HG03558 (cell line): Measurements from ENCODE around the gene ADARB2.
"Not testable (repeated sequence)": the region's sequence is repeated elsewhere in the genome, so short reads cannot be mapped to it uniquely, and the experiment has no call there.

Source experiments
- ATAC-seq: cut with Tn5 transposase; IDR thresholded peaks from one replicate; pipeline ENCODE4 v1.9.1; 2021; ENCODE audit warnings: moderate number of reproducible peaks; ENCODE audit not compliant: unreplicated experiment; ENCODE audit errors: extremely low read depth

The ADARB2 gene

GRCh38 chr10:1347525-1347924, 389.8 kb downstream of the ADARB2 start:
- ATAC-seq: no peak

GRCh38 chr10:1346201-1346600, 391.1 kb downstream of the ADARB2 start:
- no peak for ATAC-seq

GRCh38 chr10:1345368-1345767, 392.0 kb downstream of the ADARB2 start:
- no peak for ATAC-seq

DNA sequence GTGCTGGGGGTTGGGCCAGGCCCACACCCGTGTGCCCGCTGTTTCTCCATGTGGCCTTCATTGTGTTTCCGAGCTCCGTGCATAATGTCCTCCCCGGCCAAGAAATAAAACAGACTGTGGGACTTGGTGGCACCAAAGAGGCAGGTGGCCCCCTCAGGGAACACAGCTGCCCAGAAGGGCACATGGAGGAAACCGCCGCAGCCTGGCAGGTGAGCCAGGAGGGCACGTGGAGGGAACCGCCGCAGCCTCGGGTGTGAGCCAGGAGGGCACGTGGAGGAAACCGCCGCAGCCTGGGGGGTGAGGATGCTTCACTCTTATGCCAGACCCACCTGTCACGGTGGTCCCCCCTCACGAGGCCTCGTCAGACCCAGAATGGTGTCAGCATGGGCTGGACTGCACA, 392.5 kb downstream of the ADARB2 start:
- ATAC-seq: no peak

DNA sequence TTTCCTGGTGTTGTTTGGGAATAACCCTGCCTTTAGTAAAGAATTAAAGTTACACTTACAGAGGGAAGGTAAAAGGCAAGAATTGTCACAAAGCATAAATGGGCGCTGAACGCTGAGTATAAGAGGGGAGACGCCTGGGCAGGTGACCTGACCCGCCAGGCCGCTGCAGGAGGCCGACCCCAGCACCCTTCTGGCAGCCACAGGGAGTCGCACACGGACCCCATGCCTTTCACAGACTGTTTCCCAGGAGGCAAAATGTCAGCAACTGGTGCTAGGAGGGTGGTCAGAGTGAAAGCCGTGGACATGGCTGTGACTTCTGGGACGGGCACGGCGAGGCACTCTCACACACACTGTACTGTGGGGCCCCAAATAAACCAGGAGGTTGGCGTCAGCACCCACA, 392.9 kb downstream of the ADARB2 start:
- no peak for ATAC-seq

DNA sequence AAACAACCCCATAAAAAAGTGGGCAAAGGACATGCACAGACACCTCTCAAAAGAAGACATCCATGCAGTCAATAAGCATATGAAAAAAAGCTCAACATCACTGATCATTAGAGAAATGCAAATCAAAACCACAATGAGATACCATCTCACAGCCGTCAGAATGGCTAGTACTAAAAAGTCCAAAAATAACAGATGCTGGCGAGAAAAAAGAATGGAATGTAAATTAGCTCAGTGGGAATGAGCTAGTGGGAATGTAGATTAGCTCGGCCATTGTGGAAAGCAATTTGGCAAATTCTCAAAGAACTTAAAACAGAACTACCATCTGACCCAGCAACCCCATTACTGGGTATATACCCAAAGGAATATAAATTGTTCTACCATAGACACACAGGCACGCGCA, 394.1 kb downstream of the ADARB2 start:
- no peak for ATAC-seq

DNA sequence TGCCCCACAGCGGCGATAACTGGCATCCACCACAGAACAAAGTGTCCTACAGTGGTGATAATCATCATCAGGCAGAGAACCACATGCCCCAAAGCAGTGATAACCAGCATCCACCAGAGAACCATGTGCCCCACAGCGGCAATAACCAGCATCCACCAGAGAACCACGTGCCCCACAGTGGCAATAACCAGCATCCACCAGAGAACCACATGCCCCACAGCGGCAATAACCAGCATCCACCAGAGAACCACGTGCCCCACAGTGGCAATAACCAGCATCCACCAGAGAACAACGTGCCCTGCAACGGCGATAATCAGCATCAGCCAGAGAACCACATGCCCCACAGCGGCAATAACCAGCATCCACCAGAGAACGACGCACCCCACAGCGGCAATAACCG, 396.3 kb downstream of the ADARB2 start:
- ATAC-seq: not testable (repeated sequence)

- ATAC-seq: no peak
Observed at GRCh38 chr10:1339396-1339795, 397.9 kb downstream of the ADARB2 start.

GRCh38 chr10:1335642-1336041, 401.7 kb downstream of the ADARB2 start:
- ATAC-seq: no peak

- ATAC-seq: no peak
Observed at GRCh38 chr10:1333981-1334380, 403.3 kb downstream of the ADARB2 start.

- ATAC-seq: no peak
Observed at GRCh38 chr10:1331560-1331959, 405.8 kb downstream of the ADARB2 start.

- no peak for ATAC-seq
Observed at GRCh38 chr10:1329622-1330021, 407.7 kb downstream of the ADARB2 start.

GRCh38 chr10:1328981-1329614, 408.2 kb downstream of the ADARB2 start:
- no peak for ATAC-seq

DNA sequence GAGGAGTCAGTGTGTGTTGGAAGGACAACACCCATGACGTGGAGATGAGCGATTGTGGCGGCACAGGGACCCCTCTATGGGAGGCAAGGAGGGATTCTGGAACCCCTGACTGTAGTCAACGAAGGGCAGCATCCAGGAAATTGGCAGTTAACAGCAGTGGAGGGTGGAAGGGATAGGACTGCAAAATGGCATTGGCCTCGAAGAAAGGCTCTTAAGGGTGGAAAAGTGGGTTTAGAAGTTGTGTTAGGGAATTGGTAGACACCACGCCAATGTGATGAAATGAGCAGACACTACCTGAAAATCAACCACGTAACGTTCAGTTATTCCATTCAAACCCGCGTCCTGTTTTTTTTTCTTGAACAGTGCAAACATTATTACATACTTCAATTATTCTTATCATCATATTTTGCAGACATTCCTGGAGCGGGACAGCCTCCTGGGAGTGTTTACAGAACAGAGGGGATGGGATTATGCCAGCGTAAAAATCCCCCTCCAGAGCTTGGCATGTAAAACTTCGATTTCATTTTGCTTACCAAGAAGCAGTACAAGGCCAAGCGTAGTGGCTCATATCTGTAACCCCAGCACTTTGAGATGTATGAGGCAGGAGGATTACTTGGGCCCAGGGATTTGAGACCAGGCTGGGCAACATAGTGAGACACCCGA, 409.0 kb downstream of the ADARB2 start:
- ATAC-seq: no peak

DNA sequence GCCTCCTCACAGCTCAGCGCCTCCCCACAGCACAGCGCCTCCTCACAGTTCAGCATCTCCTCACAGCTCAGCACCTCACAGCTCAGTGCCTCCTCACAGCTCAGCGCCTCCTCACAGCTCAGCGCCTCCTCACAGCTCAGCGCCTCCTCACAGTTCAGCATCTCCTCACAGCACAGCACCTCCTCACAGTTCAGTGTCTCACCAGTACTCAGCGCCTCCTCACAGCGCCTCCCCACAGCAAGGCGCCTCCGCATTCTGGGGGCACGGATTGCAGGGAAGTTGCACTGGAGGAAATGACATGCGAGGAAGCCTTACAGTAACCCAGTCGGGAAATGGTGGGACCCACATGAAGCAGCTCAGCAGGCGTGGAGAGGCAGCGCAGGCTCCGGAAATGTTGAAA, 409.6 kb downstream of the ADARB2 start:
- ATAC-seq: no peak

DNA sequence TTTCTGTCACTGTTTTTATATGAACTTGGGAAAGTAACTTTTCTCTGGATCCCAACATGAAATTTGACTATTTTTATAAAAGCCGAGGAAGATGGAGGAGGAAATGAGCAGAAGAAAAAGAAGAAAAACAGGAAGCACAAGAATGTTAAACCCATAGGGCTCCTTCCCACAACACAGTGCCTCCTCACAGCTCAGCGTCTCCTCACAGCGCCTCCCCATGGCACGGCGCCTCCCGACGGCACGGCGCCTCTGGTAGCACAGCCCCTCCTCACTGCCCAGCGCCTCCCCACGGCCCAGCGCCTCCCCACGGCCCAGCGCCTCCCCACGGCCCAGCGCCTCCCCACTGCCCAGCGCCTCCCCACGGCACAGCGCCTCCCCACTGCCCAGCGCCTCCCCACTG, 410.8 kb downstream of the ADARB2 start:
- not testable (repeated sequence) for ATAC-seq

- ATAC-seq: no peak
Observed at GRCh38 chr10:1324903-1325302, 412.4 kb downstream of the ADARB2 start.

DNA sequence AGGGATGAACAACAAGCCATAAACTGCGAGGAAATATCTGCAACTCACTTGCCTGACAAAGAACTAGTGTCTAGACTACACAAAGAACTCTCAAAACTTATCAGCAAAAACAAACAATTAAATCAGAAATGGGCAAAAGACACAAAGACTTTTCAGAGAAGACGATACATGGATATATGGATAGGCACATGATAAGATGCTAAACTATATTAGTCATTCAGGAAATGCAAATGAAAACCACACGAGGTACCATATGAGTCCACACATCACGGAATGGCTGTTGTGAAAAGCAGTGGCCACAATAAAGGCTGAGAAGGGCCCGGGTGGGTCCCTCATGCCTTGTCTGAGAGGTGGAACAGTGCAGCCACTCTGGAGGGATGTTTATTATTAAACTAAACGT, 413.4 kb downstream of the ADARB2 start:
- peak; percentile 69 for ATAC-seq

DNA sequence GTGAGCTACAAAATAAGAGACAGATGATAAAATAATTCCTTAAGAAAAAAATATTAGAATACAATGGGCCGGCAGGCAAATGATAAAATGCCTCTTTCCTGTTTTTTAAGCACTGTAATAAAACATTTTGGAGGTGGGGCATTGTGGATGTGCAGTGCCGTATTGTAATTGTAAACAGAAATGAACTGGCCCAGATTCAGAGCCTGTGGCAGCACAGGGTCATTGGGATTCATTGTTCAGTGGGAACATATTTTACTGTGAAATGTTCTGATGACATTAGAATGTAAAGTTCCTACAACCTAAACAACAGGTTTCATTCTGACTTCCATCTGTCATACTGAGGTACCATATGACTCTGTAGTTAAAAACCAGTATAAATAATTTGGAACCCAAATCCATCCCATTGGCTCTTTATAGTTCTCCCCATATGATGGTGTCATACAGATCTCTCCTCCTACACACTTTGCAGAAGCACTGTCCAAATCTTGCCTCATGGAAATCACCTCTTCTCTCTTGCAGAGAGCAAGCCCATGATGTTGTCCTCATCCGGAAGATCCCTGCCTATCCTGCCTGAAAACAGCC, 416.5 kb downstream of the ADARB2 start:
- no peak for ATAC-seq

GRCh38 chr10:1316809-1317143, 420.5 kb downstream of the ADARB2 start:
- ATAC-seq: no peak

DNA sequence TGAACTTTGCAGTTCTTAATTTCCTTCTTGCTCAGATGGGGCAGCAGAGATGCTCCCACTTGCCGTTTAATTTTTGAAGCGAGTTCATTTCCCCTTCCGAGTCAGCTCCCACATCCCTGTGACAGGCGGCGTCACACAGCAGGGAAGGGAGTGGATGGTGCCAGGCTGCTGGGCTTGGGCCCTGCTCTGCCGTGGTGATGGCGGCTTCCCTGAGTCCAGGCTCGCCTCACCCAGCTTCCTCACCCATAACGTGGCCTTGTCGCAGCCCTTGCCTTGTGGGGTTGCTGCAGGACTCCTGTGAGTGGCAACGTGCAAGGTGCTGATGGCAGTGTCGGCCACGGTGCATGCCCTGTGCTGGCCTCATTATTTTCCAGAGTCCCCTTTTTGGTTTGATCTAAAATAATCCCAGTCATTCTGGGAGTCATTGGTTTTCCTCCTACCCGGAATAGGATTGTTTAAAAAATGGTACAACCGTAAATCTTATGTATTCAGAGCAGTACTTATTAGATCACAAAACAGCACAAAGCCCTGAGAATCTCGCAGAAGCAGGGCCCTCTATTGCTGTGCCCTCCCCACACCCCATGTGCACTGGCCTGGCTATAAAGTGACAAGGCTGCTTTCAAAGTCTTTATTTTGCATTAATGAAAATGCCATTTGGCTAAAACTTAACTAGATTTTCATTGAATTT, 421.1 kb downstream of the ADARB2 start:
- ATAC-seq: no peak
